Muscle of arm (tissue), 14 donors: ENCODE data around the gene ADAMTS12. TPM values are rescaled to one million over a fixed set of nuclear protein-coding genes. Genes with fewer than 3 reads are reported as not detected.
"Not testable (repeated sequence)": the region's sequence is repeated elsewhere in the genome, so short reads cannot be mapped to it uniquely, and the experiment has no call there.

Experiments
- DNase-seq: peaks from one replicate; pipeline ENCODE4 v3.0.0-alpha.2; 2013
- long read RNA-seq, 11 donors: transcript quantifications; one replicate each; lab custom pipeline, GENCODE V29; 2026
- polyA plus RNA-seq, 12 donors: library from polyadenylated mRNA; unstranded; fragments of 120-200 nt; gene quantifications; one replicate each; pipeline ENCODE4 v1.2.1, GENCODE V29; 2013; ENCODE audit not compliant: insufficient read length in 12 of 12

The ADAMTS12 gene
- polyA plus RNA-seq, result 10 to 100 TPM in 11 of 12 donors, not detected in 1; 18.2 to 33.9 (median 23.0) TPM
- long read RNA-seq, donor 1, partial matches to known transcripts, result 0 of 2 reads
- long read RNA-seq, donor 1, other reads (novel, unspliced or antisense), result 0 of 2 reads
- long read RNA-seq, donor 2, result 0 reads
- long read RNA-seq, donor 3, partial matches to known transcripts, result 0 of 2 reads
- long read RNA-seq, donor 3, other reads (novel, unspliced or antisense), result 0 of 2 reads
- long read RNA-seq, donor 4, result 0 reads
- long read RNA-seq, donor 5, result 0 reads
- long read RNA-seq, donor 6, result 0 reads
- long read RNA-seq, donor 7, partial matches to known transcripts, result 0 of 1 reads
- long read RNA-seq, donor 7, other reads (novel, unspliced or antisense), result 0 of 1 reads
- long read RNA-seq, donor 8, partial matches to known transcripts, result 0 of 3 reads
- long read RNA-seq, donor 8, other reads (novel, unspliced or antisense), result 0 of 3 reads
- long read RNA-seq, donor 9, partial matches to known transcripts, result 0 of 2 reads
- long read RNA-seq, donor 9, other reads (novel, unspliced or antisense), result 0 of 2 reads
- long read RNA-seq, donor 10, result 0 reads
- long read RNA-seq, donor 11, partial matches to known transcripts, result 0 of 1 reads
- long read RNA-seq, donor 11, other reads (novel, unspliced or antisense), result 0 of 1 reads

GRCh38 chr5:33891788-33892619 is at the start of gene ADAMTS12:
Gene ADAMTS12 (minus strand): TSS chr5:33891990. CDS start chr5:33891856, 134 bp downstream.
- peak; percentile 78 for DNase-seq

- no peak for DNase-seq
These were observed 49.3 kb upstream of the ADAMTS12 start for GRCh38 chr5:33941090-33941489.

GRCh38 chr5:33939556-33940262 is 47.9 kb upstream of the ADAMTS12 start:
- DNase-seq, result no peak

GRCh38 chr5:33938881-33939280 is 47.1 kb upstream of the ADAMTS12 start:
- DNase-seq, result no peak

GRCh38 chr5:33938507-33938796 is 46.7 kb upstream of the ADAMTS12 start:
- DNase-seq, result no peak

- DNase-seq, result no peak
These were observed 46.1 kb upstream of the ADAMTS12 start for GRCh38 chr5:33937707-33938506.

GRCh38 chr5:33937017-33937706 is 45.4 kb upstream of the ADAMTS12 start:
- DNase-seq, result no peak

- peak; percentile 23 for DNase-seq
These were observed 44.7 kb upstream of the ADAMTS12 start, which contains the start of gene RXFP3 for GRCh38 chr5:33936381-33937016. Gene RXFP3 (plus strand): TSS chr5:33936386. CDS start chr5:33936741, 355 bp downstream.

GRCh38 chr5:33936004-33936380 is 44.2 kb upstream of the ADAMTS12 start:
- peak; percentile 63 for DNase-seq

- no peak for DNase-seq
These were observed 42.4 kb upstream of the ADAMTS12 start for GRCh38 chr5:33934176-33934575.

GRCh38 chr5:33933723-33934169 is 42.0 kb upstream of the ADAMTS12 start:
- DNase-seq, result no peak

- DNase-seq, result no peak
These were observed 39.3 kb upstream of the ADAMTS12 start for GRCh38 chr5:33931136-33931535.

- DNase-seq, result no peak
These were observed 38.3 kb upstream of the ADAMTS12 start for GRCh38 chr5:33929925-33930690.

GRCh38 chr5:33928283-33928682 is 36.5 kb upstream of the ADAMTS12 start:
- DNase-seq, result no peak

- DNase-seq, result no peak
These were observed 35.9 kb upstream of the ADAMTS12 start for GRCh38 chr5:33927685-33928084.

- DNase-seq, result no peak
These were observed 33.5 kb upstream of the ADAMTS12 start for GRCh38 chr5:33925278-33925677.

- no peak for DNase-seq
These were observed 29.2 kb upstream of the ADAMTS12 start for GRCh38 chr5:33921002-33921401.

GRCh38 chr5:33914844-33915243 is 23.1 kb upstream of the ADAMTS12 start:
- DNase-seq, result not testable (repeated sequence)

- not testable (repeated sequence) for DNase-seq
These were observed 14.5 kb upstream of the ADAMTS12 start for GRCh38 chr5:33906248-33906647.
